LoVo (cell line): ENCODE measurements around the gene FXYD6.
"Not testable (repeated sequence)": the region's sequence is repeated elsewhere in the genome, so short reads cannot be mapped to it uniquely, and the experiment has no call there.

Source experiments
- DNase-seq: peaks from one replicate; pipeline ENCODE4 v3.0.0-alpha.2; 2016; ENCODE audit warnings: low spot score

FXYD6 gene

DNA sequence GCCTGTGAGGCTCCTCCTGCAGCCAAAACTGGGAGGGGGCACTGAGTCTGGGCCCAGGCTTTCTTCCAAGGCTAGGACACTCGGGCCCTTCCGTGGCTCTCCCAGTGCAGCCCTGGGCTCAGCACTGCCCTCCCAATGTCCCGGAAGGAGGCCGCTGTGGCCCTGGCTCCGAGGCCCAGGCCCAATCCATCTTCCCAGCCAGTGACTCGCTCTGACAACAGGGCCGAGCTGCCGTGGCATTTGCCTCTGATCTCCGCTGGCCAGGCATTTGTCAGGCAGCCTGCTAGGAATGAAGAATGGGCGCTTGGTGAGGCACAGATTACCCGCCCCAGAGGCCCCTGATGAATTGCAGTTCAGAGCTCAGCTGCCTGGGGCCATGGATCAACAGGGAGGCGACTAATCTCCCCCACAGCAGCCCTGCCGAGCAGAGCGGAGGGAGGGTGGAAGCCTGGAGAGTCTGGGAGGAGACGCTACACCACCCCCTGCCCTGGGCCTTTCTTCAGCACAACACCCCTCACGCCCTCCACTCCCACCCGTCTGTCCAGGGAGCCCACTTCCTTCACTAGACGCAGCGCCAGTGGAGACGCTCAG is 60.2 kb downstream of the FXYD6 start:
- no peak for DNase-seq

DNA sequence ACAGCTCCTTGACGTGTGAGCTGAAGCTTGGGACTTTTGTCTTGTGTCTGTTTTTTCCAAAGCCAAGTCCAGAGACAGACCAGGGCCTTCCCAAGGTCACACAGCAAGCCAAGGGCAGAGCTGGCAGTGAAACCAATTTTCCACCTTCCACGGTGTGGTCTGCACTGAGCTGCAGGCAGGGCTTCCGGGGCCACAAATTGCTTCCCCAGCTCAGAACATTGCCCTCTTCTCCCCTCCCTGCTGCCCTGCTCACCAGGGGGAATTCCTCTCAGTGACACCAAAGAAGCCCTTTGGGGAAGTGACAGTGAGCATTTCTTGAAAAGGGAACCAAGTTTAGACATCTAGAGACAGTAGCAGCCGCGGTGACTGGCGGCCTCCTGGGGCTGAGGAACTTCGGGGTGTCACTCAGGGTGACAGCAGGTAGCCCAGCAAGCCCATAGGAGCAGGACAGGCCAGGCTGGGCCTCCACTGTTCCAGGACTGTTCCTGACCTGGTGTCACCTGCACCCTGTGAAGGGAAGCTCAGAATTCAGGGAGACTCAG is 61.1 kb downstream of the FXYD6 start:
- DNase-seq, result no peak

DNA sequence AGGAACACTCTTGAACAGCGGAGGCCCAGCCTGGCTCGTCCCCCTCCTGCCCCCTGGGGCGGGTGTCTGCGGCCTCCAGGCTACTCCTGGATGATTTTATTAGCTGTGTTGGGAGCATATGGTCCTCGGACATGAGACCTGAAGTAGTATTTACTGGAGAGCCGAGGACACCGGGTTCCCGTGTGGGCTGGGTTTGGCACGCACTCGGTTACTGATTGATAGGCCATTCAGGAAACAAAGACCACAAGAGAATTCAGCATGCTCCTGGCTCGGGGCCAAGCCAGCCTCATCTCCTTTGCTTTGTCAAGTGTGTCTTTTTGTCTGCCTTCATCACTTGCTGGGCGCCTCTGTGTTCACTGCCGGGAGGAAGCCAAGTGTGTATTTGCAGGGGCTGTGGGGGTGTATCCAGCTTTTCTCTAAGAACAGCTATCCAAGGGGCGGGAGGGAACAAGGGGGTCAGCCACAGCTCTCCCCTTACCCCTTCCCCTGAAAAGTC is 61.6 kb downstream of the FXYD6 start:
- DNase-seq, result peak; percentile 60

DNA sequence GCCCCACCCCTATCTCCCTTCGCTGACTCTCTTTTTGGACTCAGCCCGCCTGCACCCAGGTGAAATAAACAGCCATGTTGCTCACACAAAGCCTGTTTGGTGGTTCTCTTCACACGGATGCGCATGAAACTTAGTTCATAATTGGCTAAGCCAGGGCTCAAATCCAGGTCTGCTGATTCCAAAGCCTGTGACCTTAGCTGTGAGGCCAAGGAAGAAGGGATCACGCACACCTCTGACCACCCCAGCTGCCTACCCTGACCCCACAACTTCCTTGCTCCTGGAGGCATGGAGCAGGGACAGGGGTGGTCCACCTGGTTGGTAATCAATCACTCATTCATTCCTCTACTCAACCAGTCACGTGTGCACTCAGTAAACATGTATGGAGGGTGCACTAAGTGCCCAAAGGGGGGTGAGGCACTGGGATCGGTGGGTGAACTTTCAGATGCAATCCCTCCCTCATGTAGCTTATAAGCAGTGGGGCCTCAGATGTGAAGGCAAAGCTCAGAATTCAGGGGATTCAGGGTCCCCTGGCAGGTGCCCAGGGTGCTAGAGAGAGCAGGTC is 62.2 kb downstream of the FXYD6 start:
- no peak for DNase-seq

DNA sequence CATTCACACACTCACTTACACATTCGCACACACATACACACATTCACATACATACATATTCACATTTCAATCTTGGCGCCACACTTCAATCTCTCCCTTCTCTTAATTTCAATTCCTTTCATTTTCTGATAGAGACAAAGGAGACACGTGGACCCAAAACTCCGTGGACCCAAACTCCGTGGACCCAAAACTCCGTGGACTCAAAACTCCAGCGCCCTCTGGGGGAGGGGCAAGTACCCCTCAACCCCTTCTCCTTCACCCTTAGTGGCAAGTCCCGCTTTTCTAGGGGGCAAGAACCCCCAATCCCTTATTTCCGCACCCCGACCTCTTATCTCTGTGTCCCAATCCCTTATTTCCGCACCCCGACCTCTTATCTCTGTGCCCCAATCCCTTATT is 66.4 kb downstream of the FXYD6 start:
- not testable (repeated sequence) for DNase-seq

DNA sequence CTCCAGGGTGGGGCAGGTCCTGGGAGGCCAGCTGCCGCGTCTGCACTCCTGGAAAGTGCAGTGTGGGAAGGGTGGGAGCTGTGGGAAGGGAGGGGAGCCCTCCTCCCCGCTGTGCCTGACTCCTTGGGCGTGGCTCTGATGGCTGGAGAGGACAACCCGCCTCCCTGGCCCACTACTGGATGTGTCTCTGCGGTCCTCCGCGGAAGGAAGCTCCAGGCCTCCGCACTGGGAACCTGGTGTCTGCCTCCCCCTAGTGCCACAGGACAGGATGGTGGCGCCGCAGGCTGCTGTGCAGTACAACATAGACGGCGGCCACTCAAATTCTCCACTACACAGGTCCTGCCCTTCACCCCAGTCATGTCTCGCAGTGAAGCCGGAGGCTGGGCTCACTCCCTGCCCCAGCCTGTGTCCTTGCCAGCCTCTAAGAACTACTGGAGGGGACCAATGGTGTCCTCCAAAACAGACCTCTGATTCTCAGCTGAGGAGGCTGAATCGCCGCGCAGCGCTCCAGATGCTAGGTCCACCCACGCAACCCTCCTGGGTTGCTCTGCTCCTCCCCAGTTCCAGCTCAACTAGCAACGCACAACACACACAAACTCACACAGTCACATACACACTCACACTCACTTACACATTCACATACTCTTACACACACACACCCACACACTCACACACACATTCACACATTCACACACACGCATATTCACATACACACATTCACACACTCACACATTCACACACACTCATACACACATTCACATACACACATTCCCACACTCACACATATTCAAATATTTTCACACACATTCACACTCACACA is 67.0 kb downstream of the FXYD6 start:
- peak; percentile 25 for DNase-seq

DNA sequence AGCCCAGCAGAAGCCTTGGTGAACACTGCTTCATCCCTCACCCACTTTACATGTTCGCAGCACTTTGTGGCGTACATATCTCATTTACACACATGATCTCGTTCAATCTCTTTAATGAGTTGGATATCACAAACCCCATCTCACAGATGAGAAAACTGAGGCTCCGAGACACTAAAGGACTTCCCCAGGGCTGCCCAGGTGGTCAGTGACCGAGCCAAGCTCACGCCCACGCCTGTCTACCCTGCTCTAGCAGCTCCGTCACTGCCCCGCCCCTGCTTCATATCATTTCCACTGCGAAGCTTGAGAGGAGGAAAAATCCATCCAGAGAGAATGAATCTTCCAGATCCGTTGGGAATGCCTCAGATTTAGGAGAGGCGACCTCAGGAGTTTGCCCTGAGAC is 67.7 kb downstream of the FXYD6 start:
- DNase-seq, result no peak

DNA sequence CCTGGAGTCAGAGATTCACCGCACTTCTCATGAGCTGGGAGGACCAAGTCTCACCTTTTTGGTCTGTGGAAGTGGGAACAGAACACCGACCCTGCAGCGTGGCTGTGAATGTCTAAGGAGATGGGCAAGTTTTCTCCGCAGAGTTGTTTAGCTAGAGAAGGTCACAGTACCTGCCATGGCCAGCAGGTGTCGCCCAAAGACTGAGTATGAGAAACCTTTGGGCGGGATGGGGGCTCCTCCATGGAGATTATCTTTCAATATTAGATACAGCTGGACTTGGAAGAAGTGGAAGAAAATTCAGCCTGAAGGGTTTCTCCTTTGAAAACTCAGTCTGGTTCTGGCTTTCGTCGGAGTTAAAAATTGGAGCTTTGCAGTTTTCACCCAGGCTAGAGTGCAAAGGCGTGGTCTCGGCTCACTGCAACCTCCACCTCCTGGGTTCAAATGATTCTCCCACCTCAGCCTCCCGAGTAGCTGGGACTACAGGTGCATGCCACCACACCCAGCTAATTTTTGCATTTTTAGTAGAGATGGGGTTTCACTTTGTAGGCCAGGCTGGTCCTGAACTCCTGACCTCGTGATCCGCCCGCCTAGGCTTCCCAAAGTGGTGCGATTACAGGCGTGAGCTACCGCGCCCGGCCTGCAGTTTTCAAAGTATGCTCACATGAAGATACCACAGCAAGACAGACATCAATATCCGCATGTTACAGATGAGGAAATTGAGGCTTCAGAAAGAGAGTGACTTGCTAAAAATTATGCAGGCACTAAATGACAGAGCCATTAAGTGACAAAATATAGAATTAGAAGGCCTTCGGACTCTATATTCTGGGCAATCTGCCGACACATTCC is 68.8 kb downstream of the FXYD6 start:
- DNase-seq, result peak; percentile 51

DNA sequence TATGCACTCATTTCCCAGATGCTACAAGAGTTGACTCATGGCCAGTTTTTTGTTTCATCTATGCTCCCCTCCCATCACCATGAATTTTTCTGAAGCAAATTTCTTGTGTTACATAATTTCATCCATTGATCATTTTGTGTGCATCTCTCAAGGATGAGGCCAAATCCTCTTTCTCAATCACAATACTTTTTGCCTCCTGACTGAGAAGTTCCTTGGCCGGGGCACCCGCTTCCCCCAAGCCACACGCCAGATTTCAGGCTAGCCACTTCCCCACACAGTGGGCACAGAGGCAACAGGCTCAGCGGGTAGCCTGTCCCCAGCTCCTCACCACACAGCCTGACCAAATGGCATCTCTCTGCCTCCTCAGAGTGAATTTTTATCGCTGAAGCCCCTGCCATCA is 69.6 kb downstream of the FXYD6 start:
- DNase-seq, result no peak

DNA sequence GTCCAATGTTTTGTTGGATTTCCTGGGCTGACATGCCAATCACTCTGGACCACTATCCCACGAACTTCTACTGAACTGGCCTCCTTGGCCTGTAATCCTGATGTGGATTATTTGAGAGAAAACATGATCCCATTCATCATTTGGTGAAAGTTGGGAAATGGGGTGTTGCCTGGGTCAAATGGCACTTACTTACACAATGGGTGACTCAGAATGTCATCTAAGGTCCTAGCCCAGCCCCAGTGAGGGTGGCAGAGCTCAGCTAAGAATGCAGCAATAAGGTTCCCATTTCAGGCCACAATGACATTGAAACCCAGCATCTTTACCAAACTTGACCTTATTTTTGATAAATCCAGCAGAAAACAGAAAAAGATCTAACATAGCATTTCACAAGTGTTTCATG is 71.4 kb downstream of the FXYD6 start:
- DNase-seq, result no peak

DNA sequence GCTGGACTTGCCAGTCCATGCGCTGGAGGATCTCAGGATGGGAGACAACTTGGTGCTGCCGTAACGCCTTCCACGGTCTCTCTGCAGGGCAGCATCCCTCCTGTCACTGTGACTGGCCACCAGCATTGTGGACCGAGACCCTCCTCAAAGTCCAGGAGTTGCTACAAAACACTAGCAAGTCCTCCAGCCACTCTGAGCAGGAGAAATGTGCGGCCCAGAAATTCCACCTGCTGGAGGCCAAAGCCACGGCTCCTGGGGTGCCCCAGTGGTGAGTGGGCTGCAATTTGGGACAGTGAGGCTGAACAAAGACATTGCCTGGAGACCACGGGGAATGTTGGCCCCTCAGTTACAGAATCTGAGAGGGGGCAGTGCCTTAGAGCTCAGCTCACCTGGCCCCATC is 72.6 kb downstream of the FXYD6 start:
- no peak for DNase-seq

DNA sequence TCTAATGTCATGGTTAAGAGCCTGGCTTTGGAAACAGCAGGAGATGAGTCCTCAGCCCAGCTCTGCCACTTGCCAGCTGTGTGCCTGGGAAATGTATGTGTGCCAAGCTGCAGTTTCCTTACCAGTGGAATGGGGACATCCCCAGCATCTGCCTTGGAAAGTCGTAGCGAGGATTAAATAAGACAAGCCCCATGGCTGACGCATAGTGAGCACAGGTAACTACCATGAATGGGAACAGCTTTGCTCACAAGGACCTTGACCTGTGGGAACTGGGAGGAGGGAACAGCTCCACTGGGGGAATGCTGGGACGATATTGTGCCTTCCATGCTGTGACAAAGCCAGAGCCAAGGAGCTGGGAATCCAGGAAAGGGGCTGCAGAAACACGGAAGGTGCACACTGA is 76.8 kb downstream of the FXYD6 start:
- DNase-seq, result no peak

DNA sequence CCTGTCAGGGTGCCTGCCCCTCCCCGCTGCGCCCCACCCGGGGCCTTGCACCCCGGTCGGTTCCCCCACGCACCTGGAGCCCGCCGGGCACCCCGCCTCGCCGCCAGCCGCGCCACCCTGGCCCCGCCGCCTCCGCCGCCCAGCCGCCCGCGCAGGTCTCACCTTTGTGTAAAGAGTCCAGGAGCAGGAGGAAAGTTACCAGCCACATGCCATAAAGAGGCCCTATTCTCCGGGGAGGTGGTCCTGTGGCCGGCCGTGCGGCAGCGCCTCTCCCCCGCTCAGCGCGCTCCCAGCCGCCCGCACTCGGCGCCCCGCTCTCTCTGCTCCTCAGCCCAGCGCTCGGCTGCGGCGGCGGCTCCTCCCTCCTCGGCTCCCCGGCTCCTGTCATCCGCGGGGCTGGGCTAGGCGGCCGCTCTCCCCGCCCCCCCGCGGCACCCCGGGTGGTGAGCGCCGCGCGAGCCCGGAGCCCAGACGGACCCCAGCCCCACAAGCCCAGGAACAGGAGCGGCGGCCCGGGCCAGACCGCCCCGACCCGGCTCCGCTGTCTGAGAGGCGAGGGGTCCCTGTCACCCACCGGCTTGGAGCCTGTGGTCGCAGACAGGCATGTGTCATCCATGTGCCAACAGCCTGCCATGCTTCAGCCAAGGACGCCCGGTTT is 79.5 kb downstream of the FXYD6 start, which contains the start of gene DSCAML1:
TSS of gene DSCAML1 (minus strand) at position 345 of the 658 bp plus-strand sequence. CDS start at position 208, 137 bp downstream.
- no peak for DNase-seq

DNA sequence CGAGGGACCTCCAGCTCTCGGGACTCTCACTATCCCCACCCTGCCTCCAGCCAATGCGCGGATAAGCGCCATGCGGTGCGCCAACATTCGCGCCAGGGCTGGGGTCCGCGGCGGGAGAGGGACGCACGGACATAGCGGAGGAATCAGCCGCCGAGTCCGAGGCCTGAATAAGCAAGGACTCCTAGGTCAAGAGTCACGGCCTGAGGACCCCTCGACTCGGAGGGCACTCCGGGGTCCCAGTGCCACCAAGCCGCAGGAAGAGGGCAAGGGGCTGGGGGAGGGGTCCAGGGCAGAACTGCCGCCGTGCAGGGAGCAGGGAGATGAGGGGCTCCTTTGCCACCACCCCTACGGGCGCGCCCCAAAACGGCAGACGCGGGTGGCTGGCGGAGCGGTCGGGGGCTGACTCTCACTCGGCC is 80.0 kb downstream of the FXYD6 start:
- DNase-seq, result no peak

DNA sequence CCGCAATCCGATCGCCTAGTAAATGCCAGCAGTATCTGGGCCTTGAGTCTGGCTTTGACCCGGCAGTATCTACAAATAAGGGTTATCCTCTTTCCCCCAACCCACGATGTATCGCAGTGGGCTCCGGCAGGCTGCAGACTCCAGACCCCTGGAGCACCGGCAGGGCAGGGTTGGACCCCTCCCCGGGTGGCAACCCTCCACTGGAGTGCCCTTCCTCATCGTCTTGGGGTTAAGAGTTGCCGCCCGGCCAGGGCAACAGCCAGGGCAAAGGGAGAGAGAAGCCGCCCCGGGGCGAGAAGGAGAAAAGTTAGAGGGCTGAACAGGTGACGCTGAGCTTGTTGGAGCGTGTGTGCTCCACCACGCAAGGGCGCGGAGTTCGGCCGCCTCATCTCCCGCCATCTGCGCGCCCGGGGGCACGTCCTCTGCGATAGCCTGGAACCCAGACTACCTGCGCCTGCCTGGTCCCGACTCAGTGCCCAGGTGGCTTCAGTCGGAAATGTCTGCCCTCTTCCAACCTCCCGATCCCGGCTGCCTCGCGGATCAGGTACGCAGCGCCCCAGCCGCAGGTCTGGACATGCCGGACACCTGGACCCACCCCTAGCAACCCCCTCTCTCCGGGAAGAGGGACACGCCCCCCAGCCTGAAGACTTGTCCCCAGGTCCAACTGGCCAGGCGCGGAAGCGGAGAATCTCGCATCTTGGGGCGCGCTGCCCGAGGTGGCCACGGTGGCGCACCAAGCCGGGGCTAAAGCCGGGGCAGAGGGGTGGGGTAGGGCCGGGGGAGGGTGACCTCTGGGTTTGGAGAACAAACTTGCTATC is 80.6 kb downstream of the FXYD6 start:
- DNase-seq, result no peak

DNA sequence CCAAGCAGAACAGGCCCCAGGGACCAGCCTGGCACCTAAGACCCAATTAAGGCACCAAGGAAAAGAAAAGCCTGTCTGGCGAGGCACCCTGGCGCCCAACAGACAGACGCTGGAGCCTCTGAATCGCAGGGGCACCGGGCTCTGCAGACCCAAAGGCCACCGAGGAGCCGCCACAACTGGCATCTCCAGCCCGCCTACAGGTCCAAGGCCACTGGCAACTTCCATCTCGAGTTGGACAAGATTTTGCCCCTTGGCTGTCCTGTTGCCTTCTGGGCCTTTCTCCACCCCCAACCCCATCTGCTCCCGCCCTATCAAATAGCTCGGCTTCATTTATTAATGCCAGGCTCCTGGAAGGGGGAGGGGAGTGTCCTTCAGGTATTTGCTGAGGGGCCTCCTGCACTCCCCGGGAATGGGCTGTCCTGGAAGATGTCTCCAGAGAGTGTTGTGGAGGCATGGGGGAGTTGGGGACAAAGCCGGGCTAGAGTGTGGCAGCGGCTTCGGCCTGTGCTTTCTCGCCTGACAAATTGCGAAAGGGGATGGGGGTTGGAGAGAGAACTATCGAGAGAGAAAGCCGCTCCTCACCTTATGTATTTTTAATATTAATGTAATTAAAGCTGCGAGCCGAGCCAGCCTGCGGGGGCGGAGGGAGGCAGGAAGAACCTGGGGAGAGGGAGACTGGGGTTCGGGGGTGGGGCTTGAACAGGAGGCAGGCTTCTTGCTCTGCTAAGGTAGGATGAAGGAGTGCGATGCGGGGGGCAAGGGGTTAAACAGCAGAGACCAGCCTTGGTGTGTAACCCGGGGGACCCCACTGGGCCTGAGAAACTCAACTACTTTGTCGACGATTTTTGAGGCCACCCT is 81.5 kb downstream of the FXYD6 start:
- no peak for DNase-seq

DNA sequence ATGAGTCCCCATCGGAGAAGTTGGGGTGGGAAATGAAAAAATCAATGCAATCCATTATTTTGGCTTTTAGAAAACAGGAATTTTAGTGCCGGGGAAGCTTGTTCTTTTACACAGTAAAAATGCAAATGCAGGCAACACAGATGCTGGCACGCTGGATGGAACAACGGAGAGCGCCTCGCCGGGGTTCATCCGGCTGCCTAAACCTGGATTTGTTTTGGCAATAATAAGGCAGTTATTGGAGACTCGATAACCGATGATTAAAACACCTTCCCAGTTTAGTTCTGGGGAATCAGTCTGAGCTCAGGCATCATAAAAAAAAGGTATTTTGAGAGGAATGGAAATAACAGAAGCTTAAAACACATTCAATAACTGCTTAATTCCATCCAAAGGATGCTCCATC is 82.3 kb downstream of the FXYD6 start:
- no peak for DNase-seq

DNA sequence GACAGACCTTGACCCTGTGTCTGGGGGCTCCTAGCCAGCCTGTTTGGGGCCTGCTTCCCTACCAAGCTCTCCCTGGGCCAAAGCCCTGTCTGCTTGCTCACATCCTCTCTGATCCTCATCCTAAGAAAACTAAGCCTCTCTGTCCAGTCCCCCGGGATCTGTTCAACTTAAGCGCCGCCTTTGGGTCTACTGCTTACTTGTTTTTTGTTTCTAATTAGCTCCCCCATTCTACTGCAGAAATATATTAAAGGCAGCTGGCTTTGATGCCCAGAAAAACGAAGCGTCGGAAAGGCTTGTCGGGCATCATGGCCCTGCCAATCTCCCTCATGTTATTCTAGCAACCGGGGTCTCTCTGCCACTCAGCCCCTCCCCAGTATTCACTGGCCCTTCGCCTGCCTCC is 82.9 kb downstream of the FXYD6 start:
- DNase-seq, result no peak

DNA sequence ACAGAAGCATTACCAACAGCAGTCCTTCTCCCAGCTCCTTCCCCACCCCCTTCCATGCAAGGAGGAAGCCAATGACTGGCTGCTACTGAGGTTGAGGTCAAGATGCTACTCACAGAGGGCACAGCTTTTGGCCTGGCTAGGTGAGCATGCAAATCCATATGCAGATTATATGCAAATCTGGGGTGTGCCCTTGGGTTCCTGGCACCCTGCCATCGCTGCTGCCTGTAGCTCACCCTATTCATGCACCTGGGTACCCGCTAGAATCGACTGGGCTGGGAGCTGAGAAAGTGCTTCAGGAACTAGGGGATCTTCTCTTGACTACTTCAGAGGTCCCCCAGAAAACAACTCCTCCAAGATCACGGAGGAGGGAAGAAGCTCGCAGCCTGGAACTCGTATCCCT is 83.5 kb downstream of the FXYD6 start:
- DNase-seq, result no peak

DNA sequence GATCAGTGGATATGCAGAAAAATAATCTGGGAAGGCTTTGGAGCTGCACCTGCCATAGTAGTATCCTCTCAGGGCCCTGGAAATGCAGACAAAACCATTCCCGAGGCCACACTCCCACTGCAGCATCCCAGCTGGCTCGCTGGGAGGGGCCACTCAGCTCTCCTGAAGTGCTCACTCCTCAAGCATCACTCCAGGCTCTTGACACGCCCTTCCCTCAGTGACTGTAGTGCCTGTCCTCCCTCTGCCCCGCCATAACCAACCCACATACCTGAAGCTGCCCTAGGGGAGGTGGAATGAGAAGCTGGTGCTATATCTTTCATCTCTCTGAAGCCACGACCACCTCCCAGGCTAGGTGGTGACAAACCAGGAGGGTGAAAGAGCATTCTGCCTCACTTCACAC is 84.2 kb downstream of the FXYD6 start:
- no peak for DNase-seq
